H1 (cell line): ENCODE data around the gene FBXW8. TPM values are rescaled to one million over a fixed set of nuclear protein-coding genes. Genes with fewer than 3 reads are reported as not detected.

ENCODE experiments used
- BCL11A ChIP-seq, 2 experiments: IDR thresholded peaks; one replicate each; pipeline ENCODE4 v1.6.1; 2011; ENCODE audit warnings: low read depth in 2 of 2, low read length in 2 of 2, mild to moderate bottlenecking in 2 of 2
- CHD7 ChIP-seq: fragments of 300-600 bp; sonication (generic); IDR thresholded peaks from 2 replicates; pipeline ENCODE4 v1.7.1; 2012; ENCODE audit warnings: low read length, moderate library complexity, mild to moderate bottlenecking, inconsistent platforms; ENCODE audit not compliant: insufficient replicate concordance
- SP4 ChIP-seq: IDR thresholded peaks from 2 replicates; pipeline ENCODE4 v1.6.1; 2012; ENCODE audit warnings: low read length, inconsistent platforms
- polyA plus RNA-seq, 7 experiments: library from polyadenylated mRNA; depleted of rRNA in 3 of 7; stranded (reverse) in 5 of 7; unstranded in 2 of 7; fragments of >200 nt in 5 of 7; fragments of 200-250 nt in 2 of 7; gene quantifications; 1 replicate in 5 of 7; 2 replicates in 1 of 7; 4 replicates in 1 of 7; pipeline versions ENCODE4 v1.2.1 to v1.2.3, GENCODE V29; 2011 to 2013; ENCODE audit warnings: missing spikeins in 2 of 7, mixed read lengths in 2 of 7
- total RNA-seq: library from RNA; stranded (reverse); fragmentation: NEBNext Ultra II Directional; extraction: Animal tissue kit (Norgen Biotek cat#: 25700); gene quantifications from 2 replicates; pipeline ENCODE4 v1.2.1, GENCODE V29; 2021

The FBXW8 gene
- total and polyA plus RNA-seq, 2 of the 8 experiments (the other 6 are each of a cell fraction or from before 2014, with no cell fraction given) = 15.8 to 16.0 TPM

GRCh38 chr12:116881325-116881876, 29.3 kb upstream of the FBXW8 start, which contains the start of gene HRK (continued):
- TF ChIP-seq CHD7 (no peak), BCL11A (IDR thresholded peaks at IDR 0.05; ENCODE audit: low read depth in 2 of 2, low read length in 2 of 2) (no peak), SP4 (no peak)
